ENCODE measurements around the gene B4GALNT2.
"Not testable (repeated sequence)": the region's sequence is repeated elsewhere in the genome, so short reads cannot be mapped to it uniquely, and the experiment has no call there.

Gene B4GALNT2

DNA sequence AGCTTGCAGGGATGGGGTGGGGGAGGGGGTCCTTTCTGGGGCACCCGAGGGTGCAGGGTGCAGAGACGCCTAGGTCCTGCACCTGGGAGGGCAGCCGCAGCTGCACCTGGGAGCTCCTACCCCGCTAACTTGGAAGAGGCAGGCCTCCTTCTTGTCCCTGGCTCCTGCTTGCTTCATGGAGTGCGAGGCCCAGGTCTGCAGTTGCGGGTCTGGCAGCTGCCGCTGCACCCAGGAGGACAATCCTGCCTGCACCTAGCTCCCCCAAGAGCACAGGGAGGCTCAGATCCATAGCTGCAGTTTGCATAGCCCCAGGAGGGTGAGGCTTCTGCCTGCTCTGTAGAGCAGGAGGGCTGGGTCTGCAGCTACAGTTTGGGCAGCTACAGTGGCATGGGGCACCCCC lies 51.2 kb downstream of the B4GALNT2 start:
- DNase-seq, result no peak

DNA sequence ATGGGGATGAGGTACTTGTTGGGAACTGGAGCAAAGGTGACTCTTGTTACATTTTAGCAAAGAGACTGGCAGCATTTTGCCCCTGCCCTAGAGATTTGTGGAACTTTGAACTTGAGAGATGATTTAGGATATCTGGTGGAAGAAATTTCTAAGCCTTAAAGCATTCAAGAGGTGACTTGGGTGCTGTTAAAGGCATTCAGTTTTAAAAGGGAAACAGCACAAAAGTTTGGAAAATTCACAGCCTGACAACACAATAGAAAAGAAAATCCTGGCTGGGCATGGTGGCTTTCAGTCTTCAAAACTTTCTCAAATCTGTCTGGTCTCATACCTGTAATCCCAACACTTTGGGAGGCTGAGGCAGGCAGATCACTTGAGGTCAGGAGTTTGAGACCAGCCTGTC lies 52.0 kb downstream of the B4GALNT2 start:
- not testable (repeated sequence) for DNase-seq

DNA sequence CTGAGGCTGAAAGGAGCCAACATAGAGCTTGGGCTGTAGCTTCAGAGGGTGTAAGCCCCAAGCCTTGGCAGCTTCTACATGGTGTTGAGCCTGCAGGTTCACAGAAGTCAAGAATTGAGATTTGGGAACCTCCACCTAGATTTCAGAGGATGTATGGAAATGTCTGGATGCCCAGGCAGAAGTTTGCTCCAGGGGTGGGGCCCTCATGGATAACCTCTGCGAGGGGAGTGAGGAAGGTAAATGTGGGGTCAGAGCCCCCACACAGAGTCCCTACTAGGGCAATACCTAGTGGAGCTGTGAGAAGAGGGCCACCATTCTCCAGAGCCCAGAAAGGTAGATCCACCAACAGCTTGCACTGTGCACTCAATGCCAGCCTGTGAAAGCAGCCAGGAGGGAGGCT lies 52.8 kb downstream of the B4GALNT2 start:
- DNase-seq, result not testable (repeated sequence)

DNA sequence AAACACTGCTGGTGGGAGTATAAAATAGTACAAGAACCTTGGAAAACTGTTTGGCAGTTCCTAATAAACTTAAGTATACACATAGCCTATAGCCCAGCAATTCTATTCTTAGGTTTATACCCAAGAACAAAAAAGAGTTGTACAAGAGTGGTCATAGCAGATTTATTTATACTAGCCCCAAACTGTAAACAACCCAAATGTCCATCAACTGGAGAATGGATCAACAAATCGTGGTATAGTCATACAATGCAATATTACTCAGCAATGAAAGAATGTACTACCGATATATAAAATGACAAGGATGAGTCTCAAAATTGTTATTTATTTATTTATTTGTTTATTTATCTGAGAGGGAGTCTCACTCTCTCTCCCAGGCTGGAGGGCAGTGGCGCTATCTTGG lies 54.7 kb downstream of the B4GALNT2 start:
- DNase-seq, result no peak

DNA sequence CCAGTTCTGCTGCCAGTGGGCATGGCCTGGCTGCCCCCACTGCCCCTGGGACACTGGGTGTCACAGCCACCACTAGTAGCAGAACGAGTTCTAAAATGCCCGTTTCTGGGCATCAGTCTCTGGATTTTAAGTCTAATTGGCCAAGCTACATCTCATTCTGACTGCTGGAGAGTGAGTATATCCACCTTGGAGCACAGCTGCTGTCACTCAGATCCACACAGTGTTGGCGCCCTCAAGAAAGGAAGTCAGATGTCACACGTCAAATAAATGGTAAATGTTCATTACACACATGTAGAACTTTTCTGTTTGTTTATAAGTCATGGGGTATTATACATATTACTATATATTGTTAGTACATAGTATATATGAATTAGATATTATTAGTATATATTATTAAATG lies 58.4 kb downstream of the B4GALNT2 start:
- DNase-seq, result no peak

DNA sequence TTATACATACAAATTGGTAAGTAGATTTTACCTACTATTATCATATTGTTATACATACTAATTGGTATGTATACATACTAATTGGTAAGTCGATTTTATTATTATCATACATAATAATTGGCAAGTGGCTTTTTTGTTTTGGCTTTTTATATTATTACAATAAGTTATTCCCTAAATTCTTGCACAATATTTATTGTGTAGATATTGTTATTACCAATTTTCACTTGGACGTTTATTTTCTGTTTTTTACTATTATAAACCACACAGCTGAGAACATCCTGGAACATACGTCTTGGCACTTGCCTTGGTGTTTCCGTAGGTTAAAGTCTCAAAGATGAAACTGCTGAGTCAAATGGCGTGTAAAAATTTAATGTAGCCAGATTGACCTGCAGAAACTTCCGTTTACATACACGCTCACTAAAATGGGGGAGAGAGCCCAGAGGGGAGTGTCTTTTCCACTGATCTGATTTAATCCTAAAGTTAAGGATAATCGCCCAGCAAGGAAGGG lies 58.9 kb downstream of the B4GALNT2 start:
- no peak for DNase-seq

DNA sequence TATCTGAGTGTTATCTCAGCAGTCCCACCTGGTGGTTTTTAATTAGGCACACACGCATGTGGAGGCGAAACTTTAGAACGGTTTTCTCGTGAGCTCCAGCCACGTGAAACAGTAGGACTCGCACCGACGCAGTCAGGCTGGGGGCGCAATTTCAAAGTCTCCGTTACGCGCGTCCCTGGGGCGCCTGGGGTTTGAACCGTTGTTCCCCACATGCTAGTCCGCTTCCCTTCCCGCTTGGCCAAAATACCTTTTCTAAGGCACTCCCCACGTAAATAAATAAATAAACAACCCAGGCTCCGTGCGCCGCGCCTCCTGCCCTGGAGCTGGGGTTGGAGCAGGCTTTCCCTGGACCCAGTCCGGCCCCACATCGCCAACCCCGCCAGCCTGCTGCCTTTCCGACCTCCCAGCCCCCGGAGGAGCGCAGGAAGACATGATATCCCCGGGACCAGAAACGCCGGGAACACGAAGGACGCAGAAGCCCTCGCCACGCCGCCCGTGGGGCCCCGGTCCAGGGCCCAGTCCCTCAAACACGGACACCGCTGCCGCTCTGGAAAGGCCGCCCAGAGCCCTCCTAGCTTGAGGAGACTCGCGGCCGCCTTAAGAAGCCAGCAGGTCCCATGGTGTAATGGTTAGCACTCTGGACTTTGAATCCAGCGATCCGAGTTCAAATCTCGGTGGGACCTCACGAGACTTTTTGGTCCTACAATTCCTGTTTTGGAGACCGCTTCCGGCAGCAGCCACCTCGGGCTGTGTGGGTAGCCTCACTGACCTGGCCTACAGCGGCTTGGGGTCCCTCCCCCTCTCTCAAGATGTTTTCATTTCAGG lies 59.6 kb downstream of the B4GALNT2 start:
- DNase-seq, result peak; percentile 66

DNA sequence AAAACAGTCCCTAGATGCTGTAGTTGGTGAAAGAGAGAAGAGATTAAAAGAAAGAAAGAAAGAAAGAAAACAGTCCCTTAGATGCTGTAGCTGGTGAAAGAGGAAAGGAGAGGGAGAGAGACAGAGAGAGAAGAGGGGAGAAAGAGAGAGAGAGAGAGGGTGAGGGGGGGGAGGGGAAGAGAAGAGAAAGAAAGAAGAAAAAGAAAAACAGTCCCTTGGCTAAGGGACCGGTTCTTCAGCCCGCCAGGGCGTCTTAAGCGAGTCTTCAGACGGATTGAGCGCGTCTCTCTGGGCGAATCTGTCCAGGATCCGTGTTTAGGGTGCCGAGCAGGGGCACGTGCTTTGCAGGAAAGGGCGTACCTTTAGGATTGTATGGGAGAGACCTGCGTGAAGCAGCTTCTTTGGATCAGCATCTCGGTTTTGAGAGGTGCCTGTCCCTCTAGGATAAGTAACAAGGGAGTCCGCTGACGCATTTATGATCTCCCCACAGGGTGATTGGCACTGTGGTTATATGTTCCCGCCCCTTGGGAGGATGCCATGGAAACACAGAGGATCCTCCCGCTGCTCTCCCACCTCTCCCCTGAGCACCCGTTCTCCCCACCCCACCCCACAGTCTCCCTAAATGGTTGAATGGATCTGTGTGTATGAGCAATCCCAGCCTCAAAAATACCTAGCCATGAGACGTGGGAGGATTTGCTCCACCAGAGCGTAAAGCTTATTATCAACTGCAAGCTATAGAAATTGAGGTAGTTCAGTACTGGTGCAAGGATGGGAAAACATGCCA lies 61.1 kb downstream of the B4GALNT2 start:
- peak; percentile 75 for DNase-seq

DNA sequence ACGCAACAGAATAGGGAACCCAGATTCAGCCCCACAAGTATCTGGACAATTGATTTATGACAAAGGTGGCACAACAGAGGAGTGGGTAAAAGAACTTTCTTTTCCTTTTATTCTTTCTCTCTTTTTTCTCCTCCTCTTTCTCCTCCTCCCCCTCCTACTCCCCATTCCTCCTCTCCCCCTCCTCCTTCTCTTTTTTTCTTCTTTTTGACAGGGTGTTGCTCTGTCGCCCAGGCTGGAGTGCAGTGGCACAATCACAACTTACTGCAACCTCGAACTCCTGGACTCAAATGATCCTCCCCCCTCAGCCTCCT lies 61.7 kb downstream of the B4GALNT2 start:
- no peak for DNase-seq

DNA sequence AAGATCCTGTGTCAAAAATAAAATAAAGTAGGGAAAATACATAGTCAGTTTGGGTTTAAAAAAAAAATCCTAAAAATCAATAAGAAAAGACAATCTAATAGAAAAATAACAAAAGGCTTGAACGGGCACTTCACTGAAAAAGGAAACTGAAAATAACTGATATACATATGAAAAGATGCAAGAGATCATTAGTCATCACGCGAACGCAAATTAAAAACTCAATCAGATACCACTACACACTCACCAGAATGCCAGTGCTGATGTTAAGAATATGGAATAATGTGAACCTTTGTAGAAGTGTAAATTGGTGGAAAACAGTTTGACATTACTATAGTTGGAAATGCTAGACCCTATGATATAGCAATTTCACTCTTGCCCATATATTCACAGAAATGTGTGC lies 63.2 kb downstream of the B4GALNT2 start:
- DNase-seq, result peak; percentile 66

DNA sequence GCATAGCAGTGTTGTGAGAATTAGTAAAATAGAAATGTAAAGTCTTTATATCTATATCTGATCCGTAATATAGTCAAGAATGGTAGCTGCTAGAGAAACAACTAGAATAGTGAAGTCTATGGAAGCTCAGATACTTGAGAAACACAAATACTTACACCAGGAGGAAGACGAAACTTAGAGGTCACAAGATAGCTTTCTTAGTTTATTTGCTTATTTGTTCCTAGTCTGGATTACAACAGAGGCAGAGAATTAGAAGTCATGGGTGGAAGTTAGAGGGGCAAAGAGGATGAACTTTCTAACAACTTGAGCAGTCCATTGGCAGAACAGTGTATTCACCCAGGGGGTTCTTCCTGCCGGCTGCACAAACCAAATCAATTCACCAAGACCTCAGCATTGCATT lies 64.0 kb downstream of the B4GALNT2 start:
- peak; percentile 81 for DNase-seq

DNA sequence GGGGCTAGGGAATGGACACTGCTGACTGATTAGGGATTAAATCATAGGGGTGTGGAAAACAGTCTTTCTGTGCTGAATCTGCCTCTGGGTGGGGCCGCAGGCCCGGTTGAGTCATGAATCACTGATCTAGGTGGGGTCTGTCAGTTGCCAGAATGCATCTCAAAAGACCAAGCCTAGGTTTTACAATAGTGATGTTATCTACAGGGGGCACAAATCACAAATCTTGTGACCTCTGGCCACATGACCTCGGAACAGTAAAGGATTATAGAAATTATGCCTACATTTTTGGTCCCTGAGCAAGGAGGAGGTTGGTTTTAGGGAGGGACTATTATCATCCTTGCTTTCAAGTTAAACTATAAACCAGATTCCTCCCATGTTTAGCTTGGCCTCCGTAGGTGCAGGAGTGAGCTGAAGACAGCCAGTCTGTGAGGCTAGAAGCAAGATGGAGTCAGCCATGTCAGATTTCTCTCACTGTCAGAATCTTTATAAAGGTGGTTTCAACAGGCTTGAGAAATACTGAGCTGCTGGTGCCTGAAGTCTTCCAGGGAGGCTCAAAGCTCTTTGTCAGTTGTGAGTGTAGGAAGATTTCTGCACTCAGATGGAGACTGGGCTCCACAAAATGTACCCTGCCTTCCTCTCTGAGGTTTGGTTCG lies 64.9 kb downstream of the B4GALNT2 start:
- no peak for DNase-seq

DNA sequence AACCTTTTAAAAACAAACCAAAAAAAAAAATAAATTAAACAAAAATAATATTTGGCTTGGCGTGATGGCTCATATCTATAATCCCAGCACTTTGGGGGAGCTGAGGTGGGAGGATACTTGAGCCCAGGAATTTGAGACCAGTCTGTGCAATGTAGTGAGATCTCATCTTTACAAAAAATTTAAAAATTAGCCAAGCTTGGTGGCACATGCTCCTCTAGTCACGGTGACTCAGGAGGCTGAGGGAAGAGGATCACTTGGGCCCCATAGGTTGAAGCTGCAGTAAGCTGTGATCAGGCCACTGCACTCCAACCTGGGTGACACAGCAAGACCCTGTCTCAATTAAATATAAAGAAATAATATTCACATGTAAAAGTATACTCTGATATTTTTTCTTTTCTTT lies 65.6 kb downstream of the B4GALNT2 start:
- peak; percentile 73 for DNase-seq

DNA sequence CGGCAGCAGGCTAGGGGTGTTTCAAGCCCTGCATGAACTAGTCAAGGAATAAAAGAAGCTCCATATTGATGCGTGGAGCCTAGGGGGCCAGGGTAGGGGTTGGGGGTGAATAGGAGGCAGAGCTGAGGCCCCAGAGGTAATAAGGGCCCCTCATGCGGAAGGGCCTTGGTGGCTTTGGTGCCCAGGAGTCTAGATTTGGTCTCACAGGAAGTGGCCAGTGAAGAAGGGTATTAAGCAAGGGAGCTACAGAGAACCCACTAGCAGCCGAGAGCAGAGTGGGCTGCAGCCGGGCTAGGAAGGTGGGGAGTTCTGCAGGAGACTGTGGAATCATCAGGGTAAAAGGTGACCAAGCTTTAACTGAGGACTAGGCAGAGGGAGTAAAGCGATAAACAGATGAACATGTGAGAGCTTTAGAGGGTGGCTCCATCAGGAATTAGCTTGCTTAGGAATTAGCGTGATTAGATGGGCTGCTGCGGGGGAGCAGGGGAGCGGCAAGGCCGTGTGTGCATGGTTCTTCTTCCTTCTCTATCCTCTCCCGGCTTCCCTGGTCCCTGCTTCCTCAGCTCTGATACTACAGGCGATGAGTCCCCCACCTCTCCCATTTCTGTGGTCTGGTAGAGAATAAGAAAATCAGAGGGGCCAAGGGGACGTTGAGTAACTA lies 68.0 kb downstream of the B4GALNT2 start:
- no peak for DNase-seq

DNA sequence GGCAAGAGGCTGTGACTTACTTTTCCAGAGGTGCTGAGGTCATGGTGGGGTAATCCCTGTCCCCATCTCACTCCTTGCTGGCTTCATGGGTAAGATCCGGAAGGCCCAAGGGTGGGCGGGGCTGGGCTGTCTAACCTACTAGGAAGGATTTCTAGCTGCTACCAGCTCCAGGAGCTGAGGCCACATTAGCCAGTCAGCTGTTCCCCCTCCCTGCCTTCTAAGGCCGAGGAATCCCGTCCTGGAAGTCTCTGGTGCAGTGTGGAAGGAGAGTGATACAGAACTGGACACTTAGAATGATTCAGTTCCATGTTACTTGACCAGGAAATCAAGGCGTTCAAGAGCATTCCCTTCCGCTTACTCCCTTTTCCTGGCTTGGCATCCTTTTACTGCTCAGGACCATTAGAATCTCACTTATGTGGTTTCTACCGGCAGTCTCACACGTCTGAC lies 68.9 kb downstream of the B4GALNT2 start:
- no peak for DNase-seq

DNA sequence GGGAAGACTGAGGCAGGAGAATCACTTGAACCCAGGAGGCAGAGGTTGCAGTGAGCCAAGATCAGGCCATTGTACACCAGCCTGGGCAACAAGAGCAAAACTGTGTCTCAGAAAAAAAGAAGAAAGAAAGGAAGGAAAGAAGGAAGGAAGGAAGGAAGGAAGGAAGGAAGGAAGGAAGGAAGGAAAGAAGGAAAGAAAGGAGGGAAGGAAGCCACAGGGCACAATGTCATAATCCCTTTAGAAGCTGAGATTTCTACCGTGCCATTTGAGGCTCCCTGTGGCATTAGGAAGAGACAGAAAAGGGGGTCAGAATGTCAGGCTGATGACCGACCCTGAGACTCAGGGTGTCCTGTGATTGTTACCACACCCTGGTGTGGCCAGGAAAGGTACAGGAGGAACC lies 71.2 kb downstream of the B4GALNT2 start:
- DNase-seq, result no peak

DNA sequence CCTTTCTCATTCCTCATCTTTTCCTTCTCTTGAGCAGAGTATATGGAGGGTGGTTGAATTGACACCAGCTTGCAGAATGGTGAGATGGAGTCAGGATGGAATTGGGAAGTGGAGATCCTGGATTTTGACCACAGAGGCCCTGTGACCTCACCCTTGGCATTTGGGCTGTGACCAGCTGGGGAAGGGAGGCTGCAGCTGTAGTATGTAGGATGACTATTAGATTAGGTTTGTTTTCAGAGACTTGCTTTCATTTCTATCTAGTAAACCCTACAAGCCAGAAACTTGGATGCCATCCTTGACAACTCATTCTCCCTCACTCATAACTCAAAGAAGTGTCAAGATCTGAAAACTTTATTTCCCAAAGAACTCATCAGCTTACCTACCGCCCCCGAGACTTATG lies 71.9 kb downstream of the B4GALNT2 start:
- DNase-seq, result peak; percentile 36

DNA sequence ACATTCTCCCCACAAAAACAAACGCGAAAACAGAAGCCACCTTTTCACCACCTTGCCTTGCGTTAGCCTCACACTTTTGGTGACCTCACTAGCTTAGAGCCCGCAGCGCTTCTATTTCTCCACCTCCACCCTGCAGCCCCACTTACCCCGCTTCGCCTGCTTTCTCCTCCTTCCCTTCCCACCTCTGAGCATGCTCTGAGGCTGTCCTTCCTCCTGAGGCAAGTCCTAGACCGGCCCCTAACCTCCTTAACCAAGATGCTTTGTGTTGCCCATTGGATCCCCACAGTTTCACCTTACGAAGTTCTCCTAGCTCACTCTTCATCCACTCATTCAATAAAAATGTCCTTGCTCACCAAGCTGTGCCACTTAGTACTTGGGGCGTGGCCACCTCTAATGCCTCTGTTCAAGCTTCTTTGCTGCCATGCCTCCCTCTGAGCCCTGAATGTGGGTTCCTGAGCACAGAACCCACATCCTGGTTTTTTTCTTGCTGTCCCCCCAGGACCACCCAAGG lies 76.5 kb downstream of the B4GALNT2 start:
- DNase-seq, result no peak

DNA sequence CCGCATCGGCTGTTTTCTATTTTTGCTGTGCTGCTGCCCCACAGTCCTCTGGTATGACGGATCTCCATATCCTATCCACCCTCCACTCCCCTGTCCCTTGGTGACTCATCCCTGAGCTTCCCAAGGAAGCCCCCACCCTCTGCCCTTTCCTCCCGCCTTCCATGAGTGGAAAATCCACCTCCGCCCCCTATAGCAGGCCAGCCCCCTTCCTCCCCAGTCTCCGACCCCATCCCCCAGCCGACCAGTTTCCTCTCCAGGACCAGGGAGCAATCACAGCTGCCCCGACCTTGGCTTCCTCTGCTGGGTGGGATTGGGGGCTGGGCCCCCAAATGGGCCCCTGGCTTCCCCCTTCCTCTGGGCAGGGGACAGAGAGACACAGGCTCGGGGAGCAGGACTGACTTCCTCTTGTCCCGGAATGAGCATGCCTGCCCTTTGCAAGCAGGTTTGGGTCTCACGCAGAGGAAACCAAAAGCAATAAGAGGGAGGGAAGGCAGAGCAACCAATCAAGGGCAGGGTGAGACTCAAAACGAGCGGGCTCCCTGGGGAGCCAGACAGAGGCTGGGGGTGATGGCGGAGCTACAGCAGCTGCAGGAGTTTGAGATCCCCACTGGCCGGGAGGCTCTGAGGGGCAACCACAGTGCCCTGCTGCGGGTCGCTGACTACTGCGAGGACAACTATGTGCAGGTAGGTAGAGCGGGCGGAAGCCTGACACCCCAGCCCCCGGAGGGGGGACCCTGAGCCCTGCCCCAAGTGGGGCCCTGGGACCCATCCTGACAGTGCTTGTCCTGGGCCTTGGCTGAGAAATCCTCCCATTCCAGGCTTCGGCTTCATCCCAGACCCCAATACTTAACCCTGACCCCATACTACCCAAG lies 77.8 kb downstream of the B4GALNT2 start, which contains the start of the genes ABI3 and GNGT2:
ABI3 (plus strand) TSS at position 550 of the 872 bp plus-strand sequence; CDS start at position 568, 18 bp downstream.
GNGT2 (minus strand) TSS at position 417 of the 872 bp plus-strand sequence. CDS start 3,152 bp downstream, outside the sequence.
- peak; percentile 66 for DNase-seq

DNA sequence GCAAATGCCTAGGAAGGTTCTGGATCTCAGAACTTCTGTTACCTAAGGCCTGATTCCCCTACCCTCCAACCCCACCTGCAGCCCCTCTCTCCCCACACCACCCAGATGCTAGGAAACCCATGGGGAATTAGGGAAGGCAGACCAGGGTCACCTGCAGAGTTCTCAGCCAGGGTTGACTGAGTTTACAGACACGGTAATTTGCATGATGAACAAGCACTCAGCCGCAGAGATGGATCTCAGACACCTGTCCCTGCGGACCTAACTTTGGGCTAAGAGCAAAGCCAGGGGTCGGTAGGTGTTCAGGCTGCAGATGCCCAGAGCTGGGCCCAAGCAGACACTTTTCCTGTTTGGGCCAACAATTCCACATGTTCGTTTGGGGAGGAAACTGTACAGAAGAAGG lies 80.8 kb downstream of the B4GALNT2 start:
- DNase-seq, result no peak

DNA sequence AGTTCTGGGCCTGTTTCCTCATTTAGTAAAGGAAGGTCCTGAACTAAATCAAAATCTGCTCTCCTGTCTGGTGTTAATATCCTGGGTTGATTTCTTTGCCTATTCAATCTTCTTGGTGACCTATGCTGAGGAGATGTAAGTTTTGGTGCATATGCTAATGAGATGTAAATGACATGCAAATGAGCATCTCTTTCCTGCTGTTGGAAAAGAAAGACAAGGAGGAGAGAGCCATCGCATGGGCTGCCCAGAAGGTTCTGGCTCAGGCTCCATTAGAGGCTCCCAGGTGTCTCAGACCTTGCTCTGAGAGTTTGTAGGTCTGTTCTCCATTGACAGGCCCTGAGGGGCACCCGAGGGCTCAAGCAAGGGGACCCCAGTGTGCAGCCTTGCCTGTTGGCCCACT lies 81.3 kb downstream of the B4GALNT2 start:
- no peak for DNase-seq
